GM23338 (cell line): ENCODE data around the gene SLC5A11. TPM values are rescaled to one million over a fixed set of nuclear protein-coding genes. Genes with fewer than 3 reads are reported as not detected.

Source experiments
- ATAC-seq: fragments of 200-7000 bp; cut with Tn5 transposase; 3 replicates; pipeline ENCODE4 v1.9.1; 2020
- DNase-seq: peaks from one replicate; pipeline ENCODE4 v3.0.0-alpha.2; 2015; ENCODE audit warnings: low spot score
- H2AFZ ChIP-seq: fragments of 200-600 bp; sonication (generic); 2 replicates; pipeline ENCODE4 v1.8.0; 2016; ENCODE audit warnings: antibody characterized with exemption, mild to moderate bottlenecking, moderate library complexity
- H3F3A ChIP-seq: fragments of 200-600 bp; sonication (generic); replicated peaks from 2 replicates; pipeline ENCODE4 v1.8.0; 2017; ENCODE audit warnings: antibody characterized with exemption, mixed run types, low read depth
- H3K27ac ChIP-seq: fragments of 200-600 bp; sonication (generic); 2 replicates; pipeline ENCODE4 v1.6.1; 2016; ENCODE audit warnings: low read depth
- H3K27me3 ChIP-seq: fragments of 200-600 bp; sonication (generic); 2 replicates; pipeline ENCODE4 v1.8.0; 2016; ENCODE audit warnings: mild to moderate bottlenecking, mixed run types, moderate library complexity; ENCODE audit not compliant: insufficient read depth
- H3K36me3 ChIP-seq: fragments of 200-600 bp; sonication (generic); 2 replicates; pipeline ENCODE4 v1.8.0; 2016; ENCODE audit warnings: mild to moderate bottlenecking; ENCODE audit not compliant: insufficient read depth
- H3K4me1 ChIP-seq: fragments of 200-600 bp; sonication (generic); 2 replicates; pipeline ENCODE4 v1.8.0; 2016; ENCODE audit warnings: mild to moderate bottlenecking, moderate library complexity; ENCODE audit not compliant: insufficient read depth
- H3K4me2 ChIP-seq: fragments of 200-600 bp; sonication (generic); 2 replicates; pipeline ENCODE4 v1.7.1; 2017; ENCODE audit warnings: mixed run types
- H3K4me3 ChIP-seq: fragments of 200-600 bp; sonication (generic); 2 replicates; pipeline ENCODE4 v1.6.1; 2016; ENCODE audit warnings: mixed run types
- H3K79me2 ChIP-seq: fragments of 200-600 bp; sonication (generic); replicated peaks from 2 replicates; pipeline ENCODE4 v1.8.0; 2017; ENCODE audit warnings: mild to moderate bottlenecking; ENCODE audit not compliant: insufficient read depth
- H3K9me2 ChIP-seq: fragments of 200-600 bp; sonication (generic); 2 replicates; pipeline ENCODE4 v1.8.0; 2017; ENCODE audit not compliant: insufficient read depth
- H4K20me1 ChIP-seq: fragments of 200-600 bp; sonication (generic); replicated peaks from 2 replicates; pipeline ENCODE4 v1.8.0; 2017; ENCODE audit warnings: mild to moderate bottlenecking; ENCODE audit not compliant: insufficient read depth
- H3K27ac Mint-ChIP-seq: 2 replicates; pipeline ENCODE4 v1.8.0; 2020; ENCODE audit warnings: inconsistent platforms, mild to moderate bottlenecking, moderate library complexity, mixed read lengths
- H3K27me3 Mint-ChIP-seq: 3 replicates; pipeline ENCODE4 v1.8.0; 2022; ENCODE audit warnings: low read depth, mild to moderate bottlenecking, moderate library complexity, mixed read lengths, inconsistent platforms; ENCODE audit not compliant: insufficient read depth, poor library complexity
- H3K36me3 Mint-ChIP-seq: 3 replicates; pipeline ENCODE4 v1.8.0; 2021; ENCODE audit warnings: low read depth, mild to moderate bottlenecking, inconsistent platforms, moderate library complexity, mixed read lengths
- H3K4me1 Mint-ChIP-seq: 3 replicates; pipeline ENCODE4 v1.8.0; 2020; ENCODE audit warnings: mild to moderate bottlenecking, inconsistent platforms, mixed read lengths
- H3K4me3 Mint-ChIP-seq: 3 replicates; pipeline ENCODE4 v1.8.0; 2021; ENCODE audit warnings: moderate library complexity, mild to moderate bottlenecking, inconsistent platforms, mixed read lengths
- H3K9me3 Mint-ChIP-seq: 3 replicates; pipeline ENCODE4 v1.8.0; 2020; ENCODE audit warnings: moderate library complexity, mild to moderate bottlenecking, inconsistent platforms, mixed read lengths
- CREB1 ChIP-seq: fragments of 250-450 bp; sonication (Bioruptor Pico); IDR thresholded peaks from 2 replicates; pipeline ENCODE4 v1.5.0; 2020; ENCODE audit warnings: low read depth, mild to moderate bottlenecking, moderate library complexity
- EZH2 ChIP-seq: fragments of 200-600 bp; sonication (generic); IDR thresholded peaks from one replicate; pipeline ENCODE4 v1.8.0; 2017; ENCODE audit warnings: antibody characterized with exemption, mild to moderate bottlenecking, low read depth; ENCODE audit not compliant: unreplicated experiment
- EZH2phosphoT487 ChIP-seq: fragments of 200-600 bp; sonication (generic); IDR thresholded peaks from one replicate; pipeline ENCODE4 v1.8.1; 2018; ENCODE audit warnings: antibody characterized with exemption; ENCODE audit not compliant: unreplicated experiment
- JUNB ChIP-seq: IDR thresholded peaks from one replicate; pipeline ENCODE4 v1.6.1; 2016; ENCODE audit warnings: antibody characterized with exemption; ENCODE audit not compliant: unreplicated experiment
- NANOG ChIP-seq: IDR thresholded peaks from 2 replicates; pipeline ENCODE4 v1.6.1; 2016; ENCODE audit warnings: antibody characterized with exemption, borderline replicate concordance
- polyA plus RNA-seq: library from polyadenylated mRNA; unstranded; fragments of >200 nt; fragmentation: Nextera tagmentation; extraction: Ambion mirVana; gene quantifications from 2 replicates; pipeline ENCODE4 v1.2.1, GENCODE V29; 2016
- total RNA-seq: library from RNA; depleted of rRNA; stranded (reverse); fragments of >200 nt; shearing (Covaris generic); gene quantifications from 2 replicates; pipeline ENCODE4 v1.2.3, GENCODE V29; 2014
- TF ChIP-seq, protein P1 (sequence below): fragments of 250-450 bp; sonication (Bioruptor Pico); IDR thresholded peaks from 2 replicates; pipeline ENCODE4 v1.5.0; 2020; ENCODE audit warnings: mild to moderate bottlenecking, moderate library complexity
- TF ChIP-seq, protein P2 (sequence below): IDR thresholded peaks from one replicate; pipeline ENCODE4 v1.6.1; 2018; ENCODE audit warnings: antibody characterized with exemption; ENCODE audit not compliant: unreplicated experiment
- TF ChIP-seq, protein P3 (sequence below): IDR thresholded peaks from 2 replicates; pipeline ENCODE4 v1.6.1; 2016; ENCODE audit warnings: antibody characterized with exemption
- TF ChIP-seq, protein P4 (sequence below), 2 experiments: fragments of 200-600 bp in 1 of 2; sonication (generic) in 1 of 2; conservative IDR thresholded peaks; 2 replicates each; pipeline versions ENCODE4 v1.5.1 to v1.6.1; 2016 to 2017; ENCODE audit warnings: antibody characterized with exemption in 2 of 2, low read depth in 2 of 2, mild to moderate bottlenecking in 2 of 2, moderate library complexity in 1 of 2

SLC5A11 gene
- total and polyA plus RNA-seq, 2 experiments from 2014 or later = 0.07 TPM; not detected in 1

DNA sequence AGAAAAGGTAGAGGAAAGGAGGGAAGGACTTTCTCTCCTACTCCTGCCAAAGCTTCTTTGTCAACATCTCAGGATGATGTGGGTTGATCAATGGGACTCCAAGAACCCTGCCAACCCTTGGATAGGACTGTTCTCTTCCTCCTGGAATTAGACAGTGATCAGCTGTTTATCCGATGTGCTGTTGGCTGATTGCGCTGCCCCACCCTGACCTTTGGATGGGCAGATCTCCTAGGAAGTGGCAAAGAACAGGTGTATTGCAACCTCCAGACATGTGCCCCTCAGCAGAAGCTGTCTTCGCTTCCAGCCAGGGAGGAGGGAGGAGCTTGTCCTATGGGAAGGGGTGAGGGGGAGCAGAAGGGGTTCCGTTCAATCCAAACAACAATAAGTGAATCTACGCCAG lies 30.5 kb downstream of the SLC5A11 start (continued):
- TF ChIP-seq, protein P1, sequence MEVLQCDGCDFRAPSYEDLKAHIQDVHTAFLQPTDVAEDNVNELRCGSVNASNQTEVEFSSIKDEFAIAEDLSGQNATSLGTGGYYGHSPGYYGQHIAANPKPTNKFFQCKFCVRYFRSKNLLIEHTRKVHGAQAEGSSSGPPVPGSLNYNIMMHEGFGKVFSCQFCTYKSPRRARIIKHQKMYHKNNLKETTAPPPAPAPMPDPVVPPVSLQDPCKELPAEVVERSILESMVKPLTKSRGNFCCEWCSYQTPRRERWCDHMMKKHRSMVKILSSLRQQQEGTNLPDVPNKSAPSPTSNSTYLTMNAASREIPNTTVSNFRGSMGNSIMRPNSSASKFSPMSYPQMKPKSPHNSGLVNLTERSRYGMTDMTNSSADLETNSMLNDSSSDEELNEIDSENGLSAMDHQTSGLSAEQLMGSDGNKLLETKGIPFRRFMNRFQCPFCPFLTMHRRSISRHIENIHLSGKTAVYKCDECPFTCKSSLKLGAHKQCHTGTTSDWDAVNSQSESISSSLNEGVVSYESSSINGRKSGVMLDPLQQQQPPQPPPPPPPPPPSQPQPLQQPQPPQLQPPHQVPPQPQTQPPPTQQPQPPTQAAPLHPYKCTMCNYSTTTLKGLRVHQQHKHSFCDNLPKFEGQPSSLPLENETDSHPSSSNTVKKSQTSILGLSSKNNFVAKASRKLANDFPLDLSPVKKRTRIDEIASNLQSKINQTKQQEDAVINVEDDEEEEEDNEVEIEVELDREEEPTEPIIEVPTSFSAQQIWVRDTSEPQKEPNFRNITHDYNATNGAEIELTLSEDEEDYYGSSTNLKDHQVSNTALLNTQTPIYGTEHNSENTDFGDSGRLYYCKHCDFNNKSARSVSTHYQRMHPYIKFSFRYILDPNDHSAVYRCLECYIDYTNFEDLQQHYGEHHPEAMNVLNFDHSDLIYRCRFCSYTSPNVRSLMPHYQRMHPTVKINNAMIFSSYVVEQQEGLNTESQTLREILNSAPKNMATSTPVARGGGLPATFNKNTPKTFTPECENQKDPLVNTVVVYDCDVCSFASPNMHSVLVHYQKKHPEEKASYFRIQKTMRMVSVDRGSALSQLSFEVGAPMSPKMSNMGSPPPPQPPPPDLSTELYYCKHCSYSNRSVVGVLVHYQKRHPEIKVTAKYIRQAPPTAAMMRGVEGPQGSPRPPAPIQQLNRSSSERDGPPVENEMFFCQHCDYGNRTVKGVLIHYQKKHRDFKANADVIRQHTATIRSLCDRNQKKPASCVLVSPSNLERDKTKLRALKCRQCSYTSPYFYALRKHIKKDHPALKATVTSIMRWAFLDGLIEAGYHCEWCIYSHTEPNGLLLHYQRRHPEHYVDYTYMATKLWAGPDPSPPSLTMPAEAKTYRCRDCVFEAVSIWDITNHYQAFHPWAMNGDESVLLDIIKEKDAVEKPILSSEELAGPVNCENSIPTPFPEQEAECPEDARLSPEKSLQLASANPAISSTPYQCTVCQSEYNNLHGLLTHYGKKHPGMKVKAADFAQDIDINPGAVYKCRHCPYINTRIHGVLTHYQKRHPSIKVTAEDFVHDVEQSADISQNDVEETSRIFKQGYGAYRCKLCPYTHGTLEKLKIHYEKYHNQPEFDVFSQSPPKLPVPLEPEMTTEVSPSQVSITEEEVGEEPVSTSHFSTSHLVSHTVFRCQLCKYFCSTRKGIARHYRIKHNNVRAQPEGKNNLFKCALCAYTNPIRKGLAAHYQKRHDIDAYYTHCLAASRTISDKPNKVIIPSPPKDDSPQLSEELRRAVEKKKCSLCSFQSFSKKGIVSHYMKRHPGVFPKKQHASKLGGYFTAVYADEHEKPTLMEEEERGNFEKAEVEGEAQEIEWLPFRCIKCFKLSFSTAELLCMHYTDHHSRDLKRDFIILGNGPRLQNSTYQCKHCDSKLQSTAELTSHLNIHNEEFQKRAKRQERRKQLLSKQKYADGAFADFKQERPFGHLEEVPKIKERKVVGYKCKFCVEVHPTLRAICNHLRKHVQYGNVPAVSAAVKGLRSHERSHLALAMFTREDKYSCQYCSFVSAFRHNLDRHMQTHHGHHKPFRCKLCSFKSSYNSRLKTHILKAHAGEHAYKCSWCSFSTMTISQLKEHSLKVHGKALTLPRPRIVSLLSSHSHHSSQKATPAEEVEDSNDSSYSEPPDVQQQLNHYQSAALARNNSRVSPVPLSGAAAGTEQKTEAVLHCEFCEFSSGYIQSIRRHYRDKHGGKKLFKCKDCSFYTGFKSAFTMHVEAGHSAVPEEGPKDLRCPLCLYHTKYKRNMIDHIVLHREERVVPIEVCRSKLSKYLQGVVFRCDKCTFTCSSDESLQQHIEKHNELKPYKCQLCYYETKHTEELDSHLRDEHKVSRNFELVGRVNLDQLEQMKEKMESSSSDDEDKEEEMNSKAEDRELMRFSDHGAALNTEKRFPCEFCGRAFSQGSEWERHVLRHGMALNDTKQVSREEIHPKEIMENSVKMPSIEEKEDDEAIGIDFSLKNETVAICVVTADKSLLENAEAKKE (CRISPR knock-in tag) = no peak

DNA sequence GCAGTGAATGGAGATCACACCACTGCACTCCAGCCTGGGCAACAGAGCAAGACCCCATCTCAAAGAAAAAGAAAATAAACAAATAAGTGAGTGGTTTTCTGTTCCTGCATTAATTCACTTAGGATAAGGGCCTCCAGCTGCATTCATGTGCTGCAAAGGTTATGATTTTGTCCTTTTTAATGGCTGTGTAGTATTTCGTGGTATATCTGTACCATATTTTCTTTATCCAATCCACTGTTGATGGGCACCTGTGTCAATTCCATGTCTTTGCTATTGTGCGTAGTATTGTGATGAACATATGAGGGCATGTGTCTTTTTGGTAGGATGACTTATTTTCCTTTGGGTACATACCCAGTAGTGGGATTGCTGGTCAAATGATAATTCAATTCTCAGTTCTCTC lies 33.9 kb downstream of the SLC5A11 start:
- no peaks in the 10 kb centered on the region for H3K9me2 ChIP-seq
- Mint-ChIP-seq H3K4me1 (no peaks in the 10 kb centered on the region), H3K27me3 (peaks cover 2% of the 10 kb centered on the region), H3K9me3 (peaks cover 2% of the 10 kb centered on the region; the same call in 1 of the 3 replicates), H3K27ac (no peak overlapping the region), H3K4me3 (no peak overlapping the region), H3K36me3 (no peaks in the 10 kb centered on the region)
- DNase-seq (no peak), ATAC-seq (no peak)
- no peaks in the 10 kb centered on the region for H3F3A ChIP-seq
- H3K4me3 ChIP-seq = no peak overlapping the region
- no peak overlapping the region for H2AFZ ChIP-seq
- no peaks in the 10 kb centered on the region for H3K79me2 ChIP-seq
- H4K20me1 ChIP-seq = no peaks in the 10 kb centered on the region
- H3K36me3 ChIP-seq = no peaks in the 10 kb centered on the region
- H3K4me2 ChIP-seq = no peak overlapping the region
- no peaks in the 10 kb centered on the region for H3K27me3 ChIP-seq
- no peak overlapping the region for H3K27ac ChIP-seq
- H3K4me1 ChIP-seq = no peaks in the 10 kb centered on the region
- TF ChIP-seq EZH2 (no peak), JUNB (no peak), EZH2phosphoT487 (no peak), CREB1 (no peak), NANOG (no peak)
- TF ChIP-seq, protein P2, sequence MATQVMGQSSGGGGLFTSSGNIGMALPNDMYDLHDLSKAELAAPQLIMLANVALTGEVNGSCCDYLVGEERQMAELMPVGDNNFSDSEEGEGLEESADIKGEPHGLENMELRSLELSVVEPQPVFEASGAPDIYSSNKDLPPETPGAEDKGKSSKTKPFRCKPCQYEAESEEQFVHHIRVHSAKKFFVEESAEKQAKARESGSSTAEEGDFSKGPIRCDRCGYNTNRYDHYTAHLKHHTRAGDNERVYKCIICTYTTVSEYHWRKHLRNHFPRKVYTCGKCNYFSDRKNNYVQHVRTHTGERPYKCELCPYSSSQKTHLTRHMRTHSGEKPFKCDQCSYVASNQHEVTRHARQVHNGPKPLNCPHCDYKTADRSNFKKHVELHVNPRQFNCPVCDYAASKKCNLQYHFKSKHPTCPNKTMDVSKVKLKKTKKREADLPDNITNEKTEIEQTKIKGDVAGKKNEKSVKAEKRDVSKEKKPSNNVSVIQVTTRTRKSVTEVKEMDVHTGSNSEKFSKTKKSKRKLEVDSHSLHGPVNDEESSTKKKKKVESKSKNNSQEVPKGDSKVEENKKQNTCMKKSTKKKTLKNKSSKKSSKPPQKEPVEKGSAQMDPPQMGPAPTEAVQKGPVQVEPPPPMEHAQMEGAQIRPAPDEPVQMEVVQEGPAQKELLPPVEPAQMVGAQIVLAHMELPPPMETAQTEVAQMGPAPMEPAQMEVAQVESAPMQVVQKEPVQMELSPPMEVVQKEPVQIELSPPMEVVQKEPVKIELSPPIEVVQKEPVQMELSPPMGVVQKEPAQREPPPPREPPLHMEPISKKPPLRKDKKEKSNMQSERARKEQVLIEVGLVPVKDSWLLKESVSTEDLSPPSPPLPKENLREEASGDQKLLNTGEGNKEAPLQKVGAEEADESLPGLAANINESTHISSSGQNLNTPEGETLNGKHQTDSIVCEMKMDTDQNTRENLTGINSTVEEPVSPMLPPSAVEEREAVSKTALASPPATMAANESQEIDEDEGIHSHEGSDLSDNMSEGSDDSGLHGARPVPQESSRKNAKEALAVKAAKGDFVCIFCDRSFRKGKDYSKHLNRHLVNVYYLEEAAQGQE = no peak
- TF ChIP-seq, protein P3, sequence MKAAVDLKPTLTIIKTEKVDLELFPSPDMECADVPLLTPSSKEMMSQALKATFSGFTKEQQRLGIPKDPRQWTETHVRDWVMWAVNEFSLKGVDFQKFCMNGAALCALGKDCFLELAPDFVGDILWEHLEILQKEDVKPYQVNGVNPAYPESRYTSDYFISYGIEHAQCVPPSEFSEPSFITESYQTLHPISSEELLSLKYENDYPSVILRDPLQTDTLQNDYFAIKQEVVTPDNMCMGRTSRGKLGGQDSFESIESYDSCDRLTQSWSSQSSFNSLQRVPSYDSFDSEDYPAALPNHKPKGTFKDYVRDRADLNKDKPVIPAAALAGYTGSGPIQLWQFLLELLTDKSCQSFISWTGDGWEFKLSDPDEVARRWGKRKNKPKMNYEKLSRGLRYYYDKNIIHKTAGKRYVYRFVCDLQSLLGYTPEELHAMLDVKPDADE = no peak
- TF ChIP-seq, protein P4, sequence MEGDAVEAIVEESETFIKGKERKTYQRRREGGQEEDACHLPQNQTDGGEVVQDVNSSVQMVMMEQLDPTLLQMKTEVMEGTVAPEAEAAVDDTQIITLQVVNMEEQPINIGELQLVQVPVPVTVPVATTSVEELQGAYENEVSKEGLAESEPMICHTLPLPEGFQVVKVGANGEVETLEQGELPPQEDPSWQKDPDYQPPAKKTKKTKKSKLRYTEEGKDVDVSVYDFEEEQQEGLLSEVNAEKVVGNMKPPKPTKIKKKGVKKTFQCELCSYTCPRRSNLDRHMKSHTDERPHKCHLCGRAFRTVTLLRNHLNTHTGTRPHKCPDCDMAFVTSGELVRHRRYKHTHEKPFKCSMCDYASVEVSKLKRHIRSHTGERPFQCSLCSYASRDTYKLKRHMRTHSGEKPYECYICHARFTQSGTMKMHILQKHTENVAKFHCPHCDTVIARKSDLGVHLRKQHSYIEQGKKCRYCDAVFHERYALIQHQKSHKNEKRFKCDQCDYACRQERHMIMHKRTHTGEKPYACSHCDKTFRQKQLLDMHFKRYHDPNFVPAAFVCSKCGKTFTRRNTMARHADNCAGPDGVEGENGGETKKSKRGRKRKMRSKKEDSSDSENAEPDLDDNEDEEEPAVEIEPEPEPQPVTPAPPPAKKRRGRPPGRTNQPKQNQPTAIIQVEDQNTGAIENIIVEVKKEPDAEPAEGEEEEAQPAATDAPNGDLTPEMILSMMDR (conservative IDR thresholded peaks at IDR 0.05; ENCODE audit: low read depth in 2 of 2) = no peak
